ENCODE data around the gene MARK2.

MARK2 gene

DNA sequence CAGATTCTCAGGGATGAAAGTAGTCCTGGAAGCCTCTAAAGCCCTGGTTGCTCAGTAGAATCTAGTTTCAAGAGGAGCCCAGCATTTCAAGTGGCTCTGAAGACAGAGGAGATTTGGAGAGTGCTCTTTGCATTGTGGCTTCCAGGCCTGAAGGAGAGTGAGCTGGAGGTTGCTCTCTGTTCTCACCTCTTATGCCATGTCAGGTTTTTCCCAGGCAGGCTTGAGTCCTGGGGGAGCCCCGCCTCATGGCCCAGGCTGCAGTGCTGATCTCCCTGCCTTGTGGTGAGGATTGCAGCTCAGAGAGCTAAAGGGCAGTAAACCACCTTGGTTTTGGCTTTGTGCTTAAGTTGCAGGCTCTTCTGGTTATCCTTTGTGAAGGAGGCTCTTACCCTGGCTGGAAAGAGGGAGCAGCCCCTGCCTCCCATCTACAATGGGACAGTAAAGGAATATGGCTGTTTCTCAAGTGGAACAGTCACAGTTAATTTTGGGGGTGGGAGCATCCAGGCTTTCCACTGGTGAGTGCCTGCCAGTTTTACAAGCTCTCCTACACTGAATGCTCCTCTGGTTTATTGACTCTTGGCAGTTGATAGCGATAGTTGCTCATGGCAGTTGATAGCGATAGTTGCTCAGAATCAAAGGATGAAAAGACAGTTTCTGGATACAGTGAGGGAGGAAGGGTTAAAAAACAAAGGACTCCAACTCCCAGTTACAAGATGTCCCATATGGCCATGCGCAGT, 45.5 kb downstream of the MARK2 start:
- no peak for DNase-seq

DNA sequence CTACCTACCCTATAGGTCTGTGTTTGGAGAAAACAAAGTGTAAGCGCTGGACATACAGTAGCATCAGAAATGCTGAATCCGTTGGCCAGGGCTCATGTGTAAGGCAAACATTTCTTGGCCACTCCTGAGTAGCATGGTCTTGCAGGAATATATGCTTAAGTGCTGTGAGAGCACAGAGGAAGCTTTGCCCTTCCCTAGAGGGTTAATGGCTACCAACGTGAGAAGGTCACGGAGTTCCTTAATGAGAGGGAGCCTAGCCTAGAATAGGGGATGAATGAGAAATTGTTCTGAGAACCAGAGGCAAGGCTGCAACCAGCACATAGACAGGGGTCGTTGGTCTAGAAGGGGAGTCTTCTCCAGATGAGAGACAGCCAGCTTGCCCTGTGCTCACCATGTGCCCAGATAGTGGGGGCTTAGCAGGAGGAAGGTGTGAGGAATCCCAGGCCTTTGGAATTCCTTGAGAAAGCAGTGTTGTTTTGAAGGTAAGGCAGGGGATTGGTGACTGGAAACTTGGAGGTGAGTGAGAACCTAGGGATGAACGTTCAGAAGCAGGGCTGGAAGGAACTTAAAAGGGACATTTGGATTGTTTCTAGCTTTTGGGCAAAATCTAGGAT, 48.6 kb downstream of the MARK2 start:
- DNase-seq, result no peak

DNA sequence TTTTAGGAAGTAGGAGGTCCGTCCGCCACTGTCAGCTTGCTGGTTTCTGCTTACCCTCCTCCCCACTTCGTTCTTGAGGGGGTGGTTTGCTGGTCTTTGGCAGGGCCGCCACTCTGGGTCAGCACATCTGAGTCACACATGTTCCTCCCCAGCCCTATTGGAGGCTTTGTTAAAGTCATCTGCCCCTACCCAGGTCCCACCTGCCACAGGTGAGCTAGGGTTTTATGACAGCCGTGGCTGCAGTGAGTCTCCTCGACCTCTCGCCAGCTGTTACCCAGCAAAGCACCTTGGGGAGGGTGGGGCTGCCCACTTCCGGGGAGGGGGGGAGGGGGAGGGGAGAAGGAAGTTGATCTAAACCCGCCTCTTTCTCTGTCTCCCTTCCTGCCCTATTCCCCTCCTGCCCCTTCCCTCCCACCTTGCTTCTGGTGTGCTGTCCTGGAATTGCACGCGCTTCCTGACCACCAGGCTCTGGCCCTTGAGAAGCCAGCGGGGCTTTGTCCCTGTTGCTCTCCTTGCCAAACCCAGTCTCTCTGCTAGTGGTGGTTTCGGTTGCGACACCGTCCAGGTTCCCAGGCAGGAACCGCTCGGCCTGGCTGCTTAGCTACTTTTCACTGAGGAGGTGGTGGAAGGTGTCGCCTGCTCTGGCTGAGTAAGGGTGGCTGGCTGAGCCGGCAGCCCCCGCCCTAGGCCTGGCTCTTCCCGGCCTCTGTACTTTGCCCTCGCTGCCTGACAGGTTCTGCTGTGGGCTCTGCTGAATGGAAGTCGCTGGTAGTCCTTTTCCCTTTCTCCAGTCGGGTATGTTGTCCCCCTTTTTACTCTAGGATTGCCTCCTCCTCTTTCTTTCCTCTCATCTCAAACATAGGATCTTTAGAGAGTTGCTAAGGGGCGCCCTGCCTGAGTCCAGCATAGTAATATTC, 49.5 kb downstream of the MARK2 start:
- DNase-seq, result no peak

GRCh38 chr11:63889344-63889743, 50.4 kb downstream of the MARK2 start:
- DNase-seq, result no peak

DNA sequence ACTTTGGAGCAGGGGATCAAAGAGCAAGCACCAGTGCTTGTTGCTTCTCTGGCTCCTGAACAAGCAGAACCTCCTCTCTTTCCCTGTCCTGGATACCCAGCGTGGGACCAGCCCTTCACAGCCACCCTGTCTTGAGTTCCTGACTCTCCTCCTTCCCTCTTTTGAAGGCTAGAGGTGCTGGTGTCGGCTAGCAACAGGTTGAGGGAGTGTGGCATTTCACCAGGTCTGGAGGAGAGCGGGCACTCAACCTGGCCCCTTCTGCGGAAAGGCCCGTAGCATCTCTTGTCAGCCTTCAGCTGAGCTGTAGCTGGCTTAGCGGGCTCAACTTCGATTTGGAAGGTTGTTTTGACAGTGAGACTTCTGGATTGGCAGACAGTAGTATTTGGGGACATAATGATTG, 51.5 kb downstream of the MARK2 start:
- DNase-seq, result no peak

- no peak for DNase-seq
Observed at GRCh38 chr11:63892228-63892627, 53.3 kb downstream of the MARK2 start.

DNA sequence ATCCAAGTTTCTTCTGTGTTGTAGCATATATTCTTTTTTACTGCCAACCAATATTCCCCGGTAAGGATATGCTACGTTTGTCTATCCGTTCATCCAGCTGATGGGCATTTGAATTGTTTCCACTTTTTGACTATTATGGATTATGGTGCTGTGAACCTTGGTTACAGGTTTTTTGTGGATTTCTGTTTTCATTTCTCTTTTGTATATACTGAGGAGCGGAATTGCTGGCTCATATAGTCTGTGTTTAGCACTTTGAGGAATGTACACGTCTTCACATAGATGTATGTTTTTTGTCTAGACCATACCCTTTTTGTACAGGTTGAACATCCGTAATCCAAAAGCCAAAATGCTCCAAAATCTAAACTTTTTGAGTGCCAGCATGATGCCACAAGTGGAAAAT, 54.4 kb downstream of the MARK2 start:
- DNase-seq, result no peak

- no peak for DNase-seq
Observed at GRCh38 chr11:63896071-63896470, 57.2 kb downstream of the MARK2 start.

DNA sequence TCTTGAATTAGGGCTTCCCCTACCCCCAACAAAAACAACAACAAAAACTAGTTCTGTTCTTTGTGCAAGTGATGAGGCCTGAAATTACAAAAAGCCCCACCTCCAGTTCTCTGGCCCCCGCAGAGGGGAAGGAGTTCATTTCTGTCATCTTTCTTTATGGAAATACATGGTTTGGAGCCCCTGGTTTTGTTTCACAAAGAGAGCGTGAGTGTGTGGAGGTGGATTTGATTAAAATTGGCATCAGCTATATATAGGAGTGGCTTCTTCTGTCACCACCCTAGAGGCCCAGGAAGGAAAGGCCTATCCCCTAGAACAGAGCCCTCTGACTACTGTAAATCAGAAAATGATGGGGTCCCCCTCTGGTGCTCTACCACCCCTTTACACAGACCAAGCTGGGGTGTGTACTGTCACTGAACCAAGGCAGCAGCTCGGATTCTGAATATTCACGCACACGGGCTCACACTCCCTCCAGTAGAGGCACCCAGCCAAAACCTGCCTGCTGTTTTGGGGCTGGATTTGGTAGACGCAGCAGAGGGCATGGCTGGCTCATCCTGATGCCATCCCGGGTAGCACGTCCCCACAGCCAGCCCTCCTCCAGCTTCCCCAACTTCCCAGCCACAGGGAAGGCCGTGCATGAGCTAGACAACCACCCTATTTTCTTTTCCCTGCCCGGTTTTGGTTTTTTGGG, 58.7 kb downstream of the MARK2 start:
- DNase-seq, result no peak

GRCh38 chr11:63901660-63902059, 62.8 kb downstream of the MARK2 start:
- DNase-seq, result no peak

- no peak for DNase-seq
Observed at GRCh38 chr11:63903884-63904283, 65.0 kb downstream of the MARK2 start.

DNA sequence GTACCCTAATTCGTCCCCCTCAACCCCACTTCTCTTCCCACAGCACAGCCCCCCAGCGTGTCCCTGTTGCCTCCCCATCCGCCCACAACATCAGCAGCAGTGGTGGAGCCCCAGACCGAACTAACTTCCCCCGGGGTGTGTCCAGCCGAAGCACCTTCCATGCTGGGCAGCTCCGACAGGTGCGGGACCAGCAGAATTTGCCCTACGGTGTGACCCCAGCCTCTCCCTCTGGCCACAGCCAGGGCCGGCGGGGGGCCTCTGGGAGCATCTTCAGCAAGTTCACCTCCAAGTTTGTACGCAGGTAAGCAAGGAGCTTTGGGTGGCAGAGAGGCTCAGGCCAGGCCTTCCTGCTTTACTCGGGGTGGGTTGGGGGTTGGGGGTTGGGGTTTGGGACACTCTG, 65.8 kb downstream of the MARK2 start:
- DNase-seq, result no peak

- no peak for DNase-seq
Observed at GRCh38 chr11:63905179-63905578, 66.3 kb downstream of the MARK2 start.

DNA sequence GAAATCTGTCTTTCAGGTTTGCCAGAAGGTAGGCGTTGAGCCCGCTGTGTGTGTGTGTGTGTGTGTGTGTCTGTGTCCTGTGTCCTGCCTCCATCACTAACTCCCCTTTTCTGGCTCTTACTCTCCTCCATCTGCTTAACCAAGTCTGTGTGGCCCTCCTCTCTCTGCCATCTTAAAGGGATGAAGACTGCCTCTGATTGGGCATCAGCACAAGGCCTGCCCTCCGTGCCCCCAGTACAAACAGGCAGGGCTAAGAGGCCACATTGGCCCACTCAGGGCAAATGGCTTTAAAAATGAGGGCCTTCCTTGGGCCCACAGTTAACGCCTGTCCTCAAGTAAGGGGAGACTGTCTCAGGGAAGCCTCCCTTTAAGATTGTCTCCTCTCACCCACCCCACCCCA, 67.2 kb downstream of the MARK2 start:
- no peak for DNase-seq

DNA sequence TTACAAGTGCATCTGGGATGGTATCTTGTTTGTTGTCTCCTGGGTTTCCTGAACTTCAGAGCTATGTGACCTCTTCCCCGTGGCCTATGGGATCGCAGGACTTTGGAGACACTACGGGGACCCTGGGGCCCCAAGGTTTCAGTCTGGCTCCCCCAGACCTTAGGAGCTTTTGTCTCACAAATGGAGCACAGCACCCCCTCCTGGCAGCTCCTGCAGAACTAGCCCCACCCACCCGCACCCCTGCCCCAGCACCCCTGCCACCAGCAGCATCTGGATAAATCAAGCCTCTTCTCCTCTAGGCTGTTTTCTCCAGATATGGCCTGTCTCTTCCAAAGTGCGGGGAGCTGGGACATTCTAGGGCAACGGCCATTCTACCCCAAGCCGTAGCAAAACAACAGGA, 67.7 kb downstream of the MARK2 start:
- DNase-seq, result no peak

- DNase-seq, result no peak
Observed at GRCh38 chr11:63907063-63907462, 68.2 kb downstream of the MARK2 start.

DNA sequence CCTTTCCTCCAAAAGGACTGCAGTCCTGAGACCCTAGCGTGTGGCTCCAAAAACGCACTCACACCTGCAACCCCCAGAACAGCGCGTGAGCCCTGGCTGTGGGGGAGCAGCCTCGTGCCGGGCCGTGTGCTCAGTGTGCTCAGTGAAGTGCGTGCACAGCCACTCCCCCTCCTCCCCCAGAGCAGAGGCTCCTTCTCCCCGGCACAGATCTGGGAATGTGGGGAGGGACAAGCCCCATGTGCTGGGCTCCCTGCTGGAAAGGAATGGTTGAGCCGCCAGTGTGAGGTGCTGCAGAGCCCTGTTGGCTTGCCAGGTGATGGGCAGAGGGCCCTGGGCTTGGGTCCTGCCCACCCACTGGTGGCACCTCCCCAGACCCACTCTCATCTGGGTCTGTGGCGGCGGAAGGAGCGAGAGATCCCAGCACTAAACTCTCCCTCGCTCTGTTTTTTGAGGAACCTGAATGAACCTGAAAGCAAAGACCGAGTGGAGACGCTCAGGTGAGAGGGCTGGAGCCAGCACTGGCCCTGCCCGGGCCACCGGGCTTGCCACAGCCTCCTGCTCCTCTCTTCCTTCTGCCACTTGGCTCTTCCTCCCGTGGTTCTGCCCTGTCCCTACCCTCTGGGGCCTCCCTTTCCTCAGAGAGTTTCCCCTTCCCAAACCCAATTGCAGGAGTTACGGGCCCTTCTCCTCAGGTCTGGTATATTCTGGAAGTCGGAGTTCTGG, 69.1 kb downstream of the MARK2 start:
- DNase-seq, result no peak

DNA sequence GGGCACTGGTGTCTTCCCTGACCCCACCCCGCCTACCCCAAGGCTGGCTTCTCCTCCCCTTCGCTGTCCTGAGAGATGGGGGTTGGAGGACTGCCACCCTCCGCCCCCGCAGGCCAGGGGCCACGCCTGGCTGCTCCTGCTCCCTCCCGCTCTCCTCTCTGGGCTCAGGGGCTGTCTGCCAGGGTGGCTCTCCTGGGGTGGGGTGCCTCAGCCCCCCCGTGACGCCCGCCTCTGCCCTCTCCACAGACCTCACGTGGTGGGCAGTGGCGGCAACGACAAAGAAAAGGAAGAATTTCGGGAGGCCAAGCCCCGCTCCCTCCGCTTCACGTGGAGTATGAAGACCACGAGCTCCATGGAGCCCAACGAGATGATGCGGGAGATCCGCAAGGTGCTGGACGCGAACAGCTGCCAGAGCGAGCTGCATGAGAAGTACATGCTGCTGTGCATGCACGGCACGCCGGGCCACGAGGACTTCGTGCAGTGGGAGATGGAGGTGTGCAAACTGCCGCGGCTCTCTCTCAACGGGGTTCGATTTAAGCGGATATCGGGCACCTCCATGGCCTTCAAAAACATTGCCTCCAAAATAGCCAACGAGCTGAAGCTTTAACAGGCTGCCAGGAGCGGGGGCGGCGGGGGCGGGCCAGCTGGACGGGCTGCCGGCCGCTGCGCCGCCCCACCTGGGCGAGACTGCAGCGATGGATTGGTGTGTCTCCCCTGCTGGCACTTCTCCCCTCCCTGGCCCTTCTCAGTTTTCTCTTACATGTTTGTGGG, 69.9 kb downstream of the MARK2 start:
- DNase-seq, result no peak

- no peak for DNase-seq
Observed at GRCh38 chr11:63909591-63910506, 70.9 kb downstream of the MARK2 start.

GRCh38 chr11:63910675-63911074, 71.8 kb downstream of the MARK2 start:
- no peak for DNase-seq

DNA sequence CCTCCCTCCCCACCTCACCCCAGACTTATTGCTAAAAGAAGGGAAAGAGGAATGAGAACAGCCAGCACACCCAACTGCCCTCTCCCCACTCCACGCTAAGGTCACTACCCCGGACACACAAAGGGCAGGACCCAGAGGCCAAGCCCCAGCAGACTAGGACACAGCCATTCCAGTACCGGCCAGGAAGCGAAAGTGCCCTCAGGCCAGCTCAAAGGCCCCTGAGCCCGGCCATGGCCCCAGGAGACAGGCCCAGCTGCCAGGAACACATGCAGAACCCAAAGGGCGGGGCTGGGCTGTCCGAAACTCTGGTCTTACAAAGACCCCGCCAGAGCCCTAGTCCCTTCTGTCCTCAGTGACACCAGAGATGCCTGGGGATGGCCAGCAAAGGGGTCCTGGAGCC, 72.5 kb downstream of the MARK2 start:
- no peak for DNase-seq

Measured in midbrain (tissue), 1 donor.